ENCODE measurements around the gene ZBTB42. TPM values are rescaled to one million over a fixed set of nuclear protein-coding genes. Genes with fewer than 3 reads are reported as not detected.

The ZBTB42 gene
- total RNA-seq, 1 experiment from 2014 or later = 16.5 TPM

DNA sequence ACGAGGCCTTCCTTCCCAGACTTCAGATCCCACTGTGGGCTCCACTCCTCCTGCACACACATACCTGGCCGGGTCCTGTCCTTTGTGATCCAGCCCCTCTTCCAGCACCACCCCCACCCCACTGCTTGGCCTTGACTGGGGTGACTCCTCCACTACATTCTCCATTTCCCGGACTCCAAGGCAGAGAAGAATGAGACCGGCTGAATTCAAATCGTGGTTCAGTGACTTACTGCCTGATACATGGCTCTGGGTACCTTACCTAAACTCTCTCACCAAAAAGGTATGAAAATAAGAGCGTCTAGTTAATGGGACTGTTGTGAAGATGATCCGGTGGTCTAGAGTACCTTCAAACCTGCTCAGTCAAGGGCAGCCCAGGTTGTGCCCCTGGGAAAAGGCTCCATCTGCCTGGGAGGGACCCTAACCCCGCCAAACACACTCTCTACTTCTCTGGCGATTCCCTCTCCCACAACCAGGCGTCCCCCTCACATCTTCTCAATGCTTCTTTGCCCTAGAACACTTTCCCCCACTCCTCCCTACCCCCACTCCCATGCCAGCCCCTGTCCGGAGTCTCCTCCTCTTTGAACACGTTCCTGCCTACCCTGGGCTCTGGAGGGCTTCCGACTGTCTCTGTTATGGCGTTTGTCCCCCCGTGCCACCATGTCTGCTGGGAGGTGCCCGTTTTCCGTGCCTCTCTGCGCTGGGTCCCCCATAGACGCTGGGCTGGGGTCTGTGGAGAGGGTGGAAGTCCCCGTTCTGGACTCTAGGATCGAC is 1.5 kb upstream of the ZBTB42 start:
- TF ChIP-seq SIN3A (IDR thresholded peaks at IDR 0.05; ENCODE audit: borderline replicate concordance, insufficient read depth, low read depth, low read length) = no peak
- TF ChIP-seq POLR2AphosphoS5 (IDR thresholded peaks at IDR 0.05; ENCODE audit: low read depth, low read length) = no peak
- TF ChIP-seq, protein P1, sequence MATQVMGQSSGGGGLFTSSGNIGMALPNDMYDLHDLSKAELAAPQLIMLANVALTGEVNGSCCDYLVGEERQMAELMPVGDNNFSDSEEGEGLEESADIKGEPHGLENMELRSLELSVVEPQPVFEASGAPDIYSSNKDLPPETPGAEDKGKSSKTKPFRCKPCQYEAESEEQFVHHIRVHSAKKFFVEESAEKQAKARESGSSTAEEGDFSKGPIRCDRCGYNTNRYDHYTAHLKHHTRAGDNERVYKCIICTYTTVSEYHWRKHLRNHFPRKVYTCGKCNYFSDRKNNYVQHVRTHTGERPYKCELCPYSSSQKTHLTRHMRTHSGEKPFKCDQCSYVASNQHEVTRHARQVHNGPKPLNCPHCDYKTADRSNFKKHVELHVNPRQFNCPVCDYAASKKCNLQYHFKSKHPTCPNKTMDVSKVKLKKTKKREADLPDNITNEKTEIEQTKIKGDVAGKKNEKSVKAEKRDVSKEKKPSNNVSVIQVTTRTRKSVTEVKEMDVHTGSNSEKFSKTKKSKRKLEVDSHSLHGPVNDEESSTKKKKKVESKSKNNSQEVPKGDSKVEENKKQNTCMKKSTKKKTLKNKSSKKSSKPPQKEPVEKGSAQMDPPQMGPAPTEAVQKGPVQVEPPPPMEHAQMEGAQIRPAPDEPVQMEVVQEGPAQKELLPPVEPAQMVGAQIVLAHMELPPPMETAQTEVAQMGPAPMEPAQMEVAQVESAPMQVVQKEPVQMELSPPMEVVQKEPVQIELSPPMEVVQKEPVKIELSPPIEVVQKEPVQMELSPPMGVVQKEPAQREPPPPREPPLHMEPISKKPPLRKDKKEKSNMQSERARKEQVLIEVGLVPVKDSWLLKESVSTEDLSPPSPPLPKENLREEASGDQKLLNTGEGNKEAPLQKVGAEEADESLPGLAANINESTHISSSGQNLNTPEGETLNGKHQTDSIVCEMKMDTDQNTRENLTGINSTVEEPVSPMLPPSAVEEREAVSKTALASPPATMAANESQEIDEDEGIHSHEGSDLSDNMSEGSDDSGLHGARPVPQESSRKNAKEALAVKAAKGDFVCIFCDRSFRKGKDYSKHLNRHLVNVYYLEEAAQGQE (IDR thresholded peaks at IDR 0.05; ENCODE audit: insufficient read depth in 1 of 2, low read depth in 2 of 2, low read length in 1 of 2) = no peak
- TF ChIP-seq, protein P2, sequence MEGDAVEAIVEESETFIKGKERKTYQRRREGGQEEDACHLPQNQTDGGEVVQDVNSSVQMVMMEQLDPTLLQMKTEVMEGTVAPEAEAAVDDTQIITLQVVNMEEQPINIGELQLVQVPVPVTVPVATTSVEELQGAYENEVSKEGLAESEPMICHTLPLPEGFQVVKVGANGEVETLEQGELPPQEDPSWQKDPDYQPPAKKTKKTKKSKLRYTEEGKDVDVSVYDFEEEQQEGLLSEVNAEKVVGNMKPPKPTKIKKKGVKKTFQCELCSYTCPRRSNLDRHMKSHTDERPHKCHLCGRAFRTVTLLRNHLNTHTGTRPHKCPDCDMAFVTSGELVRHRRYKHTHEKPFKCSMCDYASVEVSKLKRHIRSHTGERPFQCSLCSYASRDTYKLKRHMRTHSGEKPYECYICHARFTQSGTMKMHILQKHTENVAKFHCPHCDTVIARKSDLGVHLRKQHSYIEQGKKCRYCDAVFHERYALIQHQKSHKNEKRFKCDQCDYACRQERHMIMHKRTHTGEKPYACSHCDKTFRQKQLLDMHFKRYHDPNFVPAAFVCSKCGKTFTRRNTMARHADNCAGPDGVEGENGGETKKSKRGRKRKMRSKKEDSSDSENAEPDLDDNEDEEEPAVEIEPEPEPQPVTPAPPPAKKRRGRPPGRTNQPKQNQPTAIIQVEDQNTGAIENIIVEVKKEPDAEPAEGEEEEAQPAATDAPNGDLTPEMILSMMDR (IDR thresholded peaks at IDR 0.05) = peak; percentile 28; the same call in 1 of the 2 replicates
- TF ChIP-seq TCF7L2 (IDR thresholded peaks at IDR 0.05; ENCODE audit: low read depth, low read length) = no peak
- intact Hi-C loops (cut with micrococcal nuclease; ENCODE audit: unreplicated experiment) (no loop called here), in situ Hi-C loops (cut with HindIII; ENCODE audit: low pct_unique_long_range_greater_than_20kb, low sequenced_read_pairs) (no loop called here)
- peaks cover 66% of the 10 kb centered on the region for H3K4me1 ChIP-seq (ENCODE audit: control insufficient read depth, insufficient read depth, low read length)
- H3K9me3 ChIP-seq (ENCODE audit: control insufficient read depth, insufficient read depth, low read depth, low read length) = no peaks in the 10 kb centered on the region
- H3K4me3 ChIP-seq (ENCODE audit: low read depth in 2 of 2, low read length in 2 of 2) = peak overlapping the region; percentile 56 to 64
- DNase-seq (ENCODE audit: low read depth, low spot score) (no peak), ATAC-seq (no peak)
- no peaks in the 10 kb centered on the region for H3K27me3 ChIP-seq (ENCODE audit: control insufficient read depth, insufficient read depth, low read length)
- CTCF ChIA-PET = no interaction called here
- no TSS peak for BruUV-seq (replicated peaks)
- POLR2A ChIA-PET = no interaction called here
- peaks cover 1% of the 10 kb centered on the region; the same call in 1 of the 2 replicates for H3K36me3 ChIP-seq (ENCODE audit: control insufficient read depth, insufficient read depth, low read length)
- H3K27ac ChIP-seq (ENCODE audit: low read length) = peak overlapping the region; percentile 84

DNA sequence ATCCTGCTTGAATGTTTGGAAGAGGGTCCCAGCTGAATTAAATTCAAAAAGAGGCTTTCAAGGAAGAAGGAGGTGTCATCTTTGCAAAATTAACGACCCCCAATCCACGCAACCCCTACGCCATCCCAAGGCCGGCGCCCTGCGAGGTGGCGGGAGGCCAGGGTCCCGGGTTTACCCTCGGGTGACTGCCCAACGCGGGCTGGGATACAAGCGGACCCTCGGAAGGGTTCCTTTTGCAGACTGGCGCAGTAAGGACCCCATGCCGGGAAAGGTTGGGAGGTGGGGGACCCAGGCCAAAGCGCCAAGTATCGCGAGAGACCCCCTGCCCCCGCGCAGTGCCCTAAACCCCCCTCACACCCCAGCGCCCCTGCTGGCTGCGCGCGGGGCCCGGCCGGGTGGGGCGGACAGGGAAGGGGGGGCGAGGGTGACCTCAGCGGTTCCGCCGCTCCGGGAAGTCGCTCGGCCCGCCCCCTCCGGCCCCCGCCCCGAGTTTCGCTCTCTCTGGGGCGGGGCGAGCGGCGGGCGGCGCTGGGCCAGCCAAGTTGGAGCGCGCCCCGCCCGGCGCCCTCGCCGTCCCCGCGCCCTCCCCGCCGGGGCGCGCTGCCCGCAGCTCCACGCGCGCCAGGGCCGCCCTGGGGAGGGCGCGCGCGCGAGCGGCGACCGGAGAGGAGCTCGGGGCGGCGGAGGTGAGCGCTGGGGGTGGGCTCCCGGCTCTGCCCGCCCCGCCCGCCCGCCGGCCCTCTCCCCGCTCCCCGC is 708 bp upstream of the ZBTB42 start:
- no TSS peak for BruUV-seq (replicated peaks)
- H3K36me3 ChIP-seq (ENCODE audit: control insufficient read depth, insufficient read depth, low read length) = no peaks in the 10 kb centered on the region
- in situ Hi-C loops (cut with HindIII; ENCODE audit: low pct_unique_long_range_greater_than_20kb, low sequenced_read_pairs) = no loop called here
- DNase-seq (ENCODE audit: low read depth, low spot score) (no peak), ATAC-seq (peak; percentile 49)
- H3K27ac ChIP-seq (ENCODE audit: low read length) = peak overlapping the region; percentile 84
- H3K4me1 ChIP-seq (ENCODE audit: control insufficient read depth, insufficient read depth, low read length) = peaks cover 74% of the 10 kb centered on the region
- no peaks in the 10 kb centered on the region for H3K27me3 ChIP-seq (ENCODE audit: control insufficient read depth, insufficient read depth, low read length)
- ChIA-PET POLR2A (interaction anchor here (0.6 kb wide), 1 partner anchor 108 kb away, joined by 18 read pairs; no protein-coding TSS in a partner anchor), CTCF (interaction anchor here (0.5 to 0.6 kb wide), 2 partner anchors 38 to 119 kb away, joined by 3 to 4 read pairs; no protein-coding TSS in a partner anchor)
- peak overlapping the region; percentile 56 to 64 for H3K4me3 ChIP-seq (ENCODE audit: low read depth in 2 of 2, low read length in 2 of 2)
- intact Hi-C loops (cut with micrococcal nuclease; ENCODE audit: unreplicated experiment) = no loop called here
- H3K9me3 ChIP-seq (ENCODE audit: control insufficient read depth, insufficient read depth, low read depth, low read length) = no peaks in the 10 kb centered on the region
- TF ChIP-seq SIN3A (IDR thresholded peaks at IDR 0.05; ENCODE audit: borderline replicate concordance, insufficient read depth, low read depth, low read length) (peak; percentile 53; the same call in 1 of the 2 replicates), POLR2AphosphoS5 (IDR thresholded peaks at IDR 0.05; ENCODE audit: low read depth, low read length) (no peak)
- TF ChIP-seq, protein P2 (IDR thresholded peaks at IDR 0.05) = peak; percentile 28; the same call in 1 of the 2 replicates
